PC-9 (cell line): ENCODE measurements around the gene PPP1R1A. TPM values are rescaled to one million over a fixed set of nuclear protein-coding genes. Genes with fewer than 3 reads are reported as not detected.

ENCODE experiments used
- BruUV-seq: library from RNA; stranded (reverse); fragments of 400-500 nt; replicated peaks from 2 replicates; lab custom pipeline; 2021; lab: Mats Ljungman, UMichigan
- CTCF ChIA-PET: fragments of 300-600 bp; sonication (Branson Sonifier 250); formaldehyde crosslinking; loops from one replicate; lab custom pipeline; 2022; ENCODE audit warnings: antibody characterized with exemption; lab: Charles Lee
- POLR2A ChIA-PET: fragments of 300-600 bp; sonication (Branson Sonifier 250); formaldehyde crosslinking; loops from one replicate; lab custom pipeline; 2022; ENCODE audit warnings: antibody characterized with exemption; ENCODE audit not compliant: unreplicated experiment; lab: Charles Lee
- DNase-seq, 2 experiments: peaks; one replicate each; pipeline versions ENCODE4 v3.0.0 to v3.0.0-alpha.2; 2015 to 2022; ENCODE audit warnings: mixed read lengths in 1 of 2
- H2AFZ ChIP-seq: fragments of 200-600 bp; sonication (generic); 2 replicates; pipeline ENCODE4 v1.8.1; 2017; ENCODE audit warnings: antibody characterized with exemption
- H3F3A ChIP-seq: fragments of 200-600 bp; sonication (generic); 2 replicates; pipeline ENCODE4 v1.8.1; 2017; ENCODE audit warnings: antibody characterized with exemption, mild to moderate bottlenecking, low read depth; ENCODE audit not compliant: insufficient read depth
- H3K27ac ChIP-seq: fragments of 200-600 bp; sonication (generic); 2 replicates; pipeline ENCODE4 v1.6.1; 2016; ENCODE audit warnings: mixed run types
- H3K27me3 ChIP-seq: fragments of 200-600 bp; sonication (generic); 2 replicates; pipeline ENCODE4 v1.6.1; 2016; ENCODE audit warnings: low read depth, mixed run types; ENCODE audit not compliant: insufficient read depth
- H3K36me3 ChIP-seq: fragments of 200-600 bp; sonication (generic); 2 replicates; pipeline ENCODE4 v1.6.1; 2016; ENCODE audit warnings: low read depth, mixed run types
- H3K4me1 ChIP-seq: fragments of 200-600 bp; sonication (generic); replicated peaks from 2 replicates; pipeline ENCODE4 v1.6.1; 2016; ENCODE audit warnings: mixed run types; ENCODE audit not compliant: insufficient read depth
- H3K4me2 ChIP-seq: fragments of 200-600 bp; sonication (generic); 2 replicates; pipeline ENCODE4 v1.6.1; 2017; ENCODE audit warnings: mixed run types
- H3K4me3 ChIP-seq: fragments of 200-600 bp; sonication (generic); 2 replicates; pipeline ENCODE4 v1.6.1; 2016; ENCODE audit warnings: mixed run types
- H3K79me2 ChIP-seq: fragments of 200-600 bp; sonication (generic); 2 replicates; pipeline ENCODE4 v1.6.1; 2017; ENCODE audit warnings: low read depth, mixed run types
- H3K9me2 ChIP-seq: fragments of 200-600 bp; sonication (generic); 2 replicates; pipeline ENCODE4 v1.8.1; 2017; ENCODE audit warnings: mild to moderate bottlenecking; ENCODE audit not compliant: insufficient read depth
- H3K9me3 ChIP-seq: fragments of 200-600 bp; sonication (generic); 2 replicates; pipeline ENCODE4 v1.8.1; 2016; ENCODE audit warnings: low read depth; ENCODE audit not compliant: insufficient read depth
- H4K20me1 ChIP-seq: fragments of 200-600 bp; sonication (generic); 2 replicates; pipeline ENCODE4 v1.8.1; 2017; ENCODE audit not compliant: insufficient read depth
- EZH2 ChIP-seq: fragments of 200-600 bp; sonication (generic); IDR thresholded peaks from 2 replicates; pipeline ENCODE4 v1.8.0; 2017; ENCODE audit warnings: antibody characterized with exemption, low read depth
- intact Hi-C: fragments of 100-400 bp; cut with micrococcal nuclease; formaldehyde crosslinking; loops from one replicate; pipeline ENCODE4 v1.10.0; 2022; ENCODE audit not compliant: unreplicated experiment
- total RNA-seq: library from RNA; stranded (reverse); gene quantifications from 2 replicates; pipeline ENCODE4 v1.2.3, GENCODE V29; 2021
- TF ChIP-seq, protein P1 (sequence below): fragments of 200-600 bp; sonication (generic); conservative IDR thresholded peaks from 2 replicates; pipeline ENCODE4 v1.6.1; 2017; ENCODE audit warnings: mixed run types, antibody characterized with exemption, mild to moderate bottlenecking, moderate library complexity

The PPP1R1A gene
- total RNA-seq, 1 experiment from 2014 or later, result not detected

DNA sequence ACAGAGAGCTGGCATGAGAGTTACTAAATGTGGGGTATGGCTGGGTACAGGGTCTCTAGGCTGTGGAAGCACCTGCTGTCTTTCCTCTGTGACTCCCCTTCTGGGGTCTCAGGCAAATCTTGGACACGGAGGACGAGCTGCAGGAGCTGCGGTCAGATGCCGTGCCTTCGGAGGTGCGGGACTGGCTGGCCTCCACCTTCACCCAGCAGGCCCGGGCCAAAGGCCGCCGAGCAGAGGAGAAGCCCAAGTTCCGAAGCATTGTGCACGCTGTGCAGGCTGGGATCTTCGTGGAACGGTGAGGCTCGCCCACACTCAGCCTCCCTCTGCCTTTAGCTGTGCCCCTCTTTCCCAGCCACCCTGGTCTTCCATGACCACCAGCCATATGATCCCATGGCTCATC, 19.4 kb downstream of the PPP1R1A start:
- ChIA-PET POLR2A (no interaction called here), CTCF (no interaction called here)
- no peaks in the 10 kb centered on the region for H3K9me3 ChIP-seq
- no TSS peak for BruUV-seq
- H3K4me3 ChIP-seq, result no peak overlapping the region
- H3K27me3 ChIP-seq, result peaks cover 86% of the 10 kb centered on the region
- H3K4me2 ChIP-seq, result no peak overlapping the region
- no peaks in the 10 kb centered on the region for H3F3A ChIP-seq
- no peak for DNase-seq
- intact Hi-C loops, result no loop called here
- H3K79me2 ChIP-seq, result no peaks in the 10 kb centered on the region
- no peaks in the 10 kb centered on the region for H3K9me2 ChIP-seq
- H2AFZ ChIP-seq, result no peak overlapping the region
- H3K36me3 ChIP-seq, result no peaks in the 10 kb centered on the region
- H4K20me1 ChIP-seq, result no peaks in the 10 kb centered on the region
- H3K27ac ChIP-seq, result no peak overlapping the region
- TF ChIP-seq EZH2, result no peak
- TF ChIP-seq, protein P1, sequence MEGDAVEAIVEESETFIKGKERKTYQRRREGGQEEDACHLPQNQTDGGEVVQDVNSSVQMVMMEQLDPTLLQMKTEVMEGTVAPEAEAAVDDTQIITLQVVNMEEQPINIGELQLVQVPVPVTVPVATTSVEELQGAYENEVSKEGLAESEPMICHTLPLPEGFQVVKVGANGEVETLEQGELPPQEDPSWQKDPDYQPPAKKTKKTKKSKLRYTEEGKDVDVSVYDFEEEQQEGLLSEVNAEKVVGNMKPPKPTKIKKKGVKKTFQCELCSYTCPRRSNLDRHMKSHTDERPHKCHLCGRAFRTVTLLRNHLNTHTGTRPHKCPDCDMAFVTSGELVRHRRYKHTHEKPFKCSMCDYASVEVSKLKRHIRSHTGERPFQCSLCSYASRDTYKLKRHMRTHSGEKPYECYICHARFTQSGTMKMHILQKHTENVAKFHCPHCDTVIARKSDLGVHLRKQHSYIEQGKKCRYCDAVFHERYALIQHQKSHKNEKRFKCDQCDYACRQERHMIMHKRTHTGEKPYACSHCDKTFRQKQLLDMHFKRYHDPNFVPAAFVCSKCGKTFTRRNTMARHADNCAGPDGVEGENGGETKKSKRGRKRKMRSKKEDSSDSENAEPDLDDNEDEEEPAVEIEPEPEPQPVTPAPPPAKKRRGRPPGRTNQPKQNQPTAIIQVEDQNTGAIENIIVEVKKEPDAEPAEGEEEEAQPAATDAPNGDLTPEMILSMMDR, result no peak
- no peaks in the 10 kb centered on the region for H3K4me1 ChIP-seq

DNA sequence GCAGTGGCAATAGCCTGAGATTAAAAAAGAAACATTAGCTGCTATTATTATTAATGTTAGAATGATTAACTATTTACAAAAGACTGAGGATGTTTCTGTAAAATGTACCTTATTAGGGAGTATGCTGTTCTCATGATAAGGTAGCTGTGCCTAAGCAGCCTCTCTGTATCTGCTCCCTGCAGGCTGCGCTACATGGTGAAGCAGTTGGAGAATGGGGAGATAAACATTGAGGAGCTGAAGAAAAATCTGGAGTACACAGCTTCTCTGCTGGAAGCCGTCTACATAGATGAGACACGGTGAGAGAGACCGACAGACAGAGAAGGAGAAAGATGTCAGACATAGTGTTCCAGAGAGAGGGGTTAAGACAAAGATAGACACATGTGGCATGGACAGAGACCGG, 21.7 kb downstream of the PPP1R1A start:
- no peaks in the 10 kb centered on the region for H3K9me2 ChIP-seq
- H3K27me3 ChIP-seq, result peaks cover 86% of the 10 kb centered on the region
- intact Hi-C loops, result no loop called here
- no peaks in the 10 kb centered on the region for H3K4me1 ChIP-seq
- no peak overlapping the region for H3K4me3 ChIP-seq
- TF ChIP-seq, protein P1, result no peak
- TF ChIP-seq EZH2, result no peak
- no peaks in the 10 kb centered on the region; the same call in 1 of the 2 replicates for H4K20me1 ChIP-seq
- no peaks in the 10 kb centered on the region for H3F3A ChIP-seq
- no peaks in the 10 kb centered on the region for H3K79me2 ChIP-seq
- H3K4me2 ChIP-seq, result no peak overlapping the region
- H2AFZ ChIP-seq, result no peak overlapping the region
- no peak overlapping the region for H3K27ac ChIP-seq
- BruUV-seq, result no TSS peak
- no peaks in the 10 kb centered on the region for H3K9me3 ChIP-seq
- no peak for DNase-seq
- CTCF ChIA-PET, result no interaction called here
- POLR2A ChIA-PET, result interaction anchor here (0.7 kb wide), 1 partner anchor 374 kb away, joined by 3 read pairs; no protein-coding TSS in a partner anchor
- H3K36me3 ChIP-seq, result no peaks in the 10 kb centered on the region

DNA sequence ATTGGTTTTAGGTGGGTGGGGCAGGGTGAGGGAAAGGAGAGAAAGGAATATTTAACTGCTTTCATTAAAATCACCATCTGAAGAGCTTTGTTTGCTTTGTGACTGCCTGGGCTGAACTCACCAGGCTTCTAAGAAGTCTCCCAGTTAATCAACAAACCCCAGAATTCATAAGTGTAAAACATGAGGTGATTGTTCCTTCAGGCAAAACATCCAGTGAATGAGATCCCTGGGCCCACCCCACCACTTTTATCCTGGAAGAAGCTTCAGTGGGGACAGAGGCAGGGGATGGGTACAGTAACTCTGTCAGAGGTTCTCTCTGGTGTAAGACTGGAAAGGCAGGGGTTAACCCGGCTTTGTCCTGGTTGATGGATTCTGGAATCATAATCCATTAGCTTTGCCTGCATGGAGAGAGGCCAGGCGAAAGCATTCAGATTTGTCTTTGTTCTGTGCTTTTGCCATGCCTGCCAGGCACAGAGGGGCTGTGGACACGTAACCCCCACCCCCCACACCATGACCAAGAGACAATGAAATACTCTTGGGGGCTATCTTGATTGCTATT, 22.4 kb downstream of the PPP1R1A start:
- intact Hi-C loops, result no loop called here
- Histone ChIP-seq H2AFZ (no peak overlapping the region), H3K9me2 (no peaks in the 10 kb centered on the region), H3K9me3 (no peaks in the 10 kb centered on the region), H3K36me3 (no peaks in the 10 kb centered on the region), H3K27me3 (peaks cover 84% of the 10 kb centered on the region), H3K79me2 (no peaks in the 10 kb centered on the region), H3K4me1 (no peaks in the 10 kb centered on the region), H3K4me3 (no peak overlapping the region), H3F3A (no peaks in the 10 kb centered on the region), H4K20me1 (no peaks in the 10 kb centered on the region; the same call in 1 of the 2 replicates), H3K27ac (no peak overlapping the region), H3K4me2 (no peak overlapping the region)
- TF ChIP-seq, protein P1, result no peak
- TF ChIP-seq EZH2, result no peak
- no TSS peak for BruUV-seq
- DNase-seq, result no peak
- ChIA-PET POLR2A (interaction anchor here (0.7 kb wide), 1 partner anchor 375 kb away, joined by 3 read pairs; no protein-coding TSS in a partner anchor), CTCF (no interaction called here)
